ENCODE results near the gene BAZ2A. TPM values are rescaled to one million over a fixed set of nuclear protein-coding genes. Genes with fewer than 3 reads are reported as not detected.
"Not testable (repeated sequence)": the region's sequence is repeated elsewhere in the genome, so short reads cannot be mapped to it uniquely, and the experiment has no call there.

BAZ2A gene
- total RNA-seq, 1 donor from 2014 or later, result 43.1 TPM

GRCh38 chr12:56661979-56662638 is 32.0 kb upstream of the BAZ2A start:
- DNase-seq (ENCODE audit: low read depth), result no peak
- no peak for TF ChIP-seq CTCF (conservative IDR thresholded peaks at IDR 0.05; ENCODE audit: low read depth, low read length)
- H3K4me3 ChIP-seq (ENCODE audit: low read depth, low read length), result no peak overlapping the region

- no peak for DNase-seq (ENCODE audit: low read depth)
- no peak overlapping the region for H3K4me3 ChIP-seq (ENCODE audit: low read depth, low read length)
- TF ChIP-seq CTCF (conservative IDR thresholded peaks at IDR 0.05; ENCODE audit: low read depth, low read length), result no peak
These were observed 31.4 kb upstream of the BAZ2A start for GRCh38 chr12:56661560-56661959.

GRCh38 chr12:56658921-56659320 is 28.8 kb upstream of the BAZ2A start:
- TF ChIP-seq CTCF (conservative IDR thresholded peaks at IDR 0.05; ENCODE audit: low read depth, low read length), result no peak
- no peak for DNase-seq (ENCODE audit: low read depth)
- H3K4me3 ChIP-seq (ENCODE audit: low read depth, low read length), result no peak overlapping the region

GRCh38 chr12:56657416-56658379 is 27.6 kb upstream of the BAZ2A start:
- DNase-seq (ENCODE audit: low read depth), result no peak
- no peak overlapping the region for H3K4me3 ChIP-seq (ENCODE audit: low read depth, low read length)
- TF ChIP-seq CTCF (conservative IDR thresholded peaks at IDR 0.05; ENCODE audit: low read depth, low read length), result no peak

- not testable (repeated sequence) for DNase-seq (ENCODE audit: low read depth); H3K4me3 ChIP-seq (ENCODE audit: low read depth, low read length)
These were observed 23.7 kb upstream of the BAZ2A start for GRCh38 chr12:56653781-56654180.

GRCh38 chr12:56648023-56648422 is 17.9 kb upstream of the BAZ2A start:
- H3K4me3 ChIP-seq (ENCODE audit: low read depth, low read length); DNase-seq (ENCODE audit: low read depth): not testable (repeated sequence)

- TF ChIP-seq CTCF (conservative IDR thresholded peaks at IDR 0.05; ENCODE audit: low read depth, low read length), result no peak
- peak within 1 kb of the TSS; percentile 86 for H3K4me3 ChIP-seq (ENCODE audit: low read depth, low read length)
- peak; percentile 100 for DNase-seq (ENCODE audit: low read depth)
These were observed 15.8 kb upstream of the BAZ2A start, which contains the start of gene ATP5F1B for GRCh38 chr12:56645717-56646446. Gene ATP5F1B, minus strand, starts transcription at chr12:56645984. Its CDS starts 21 bp downstream, at chr12:56645963.

All from epithelial cell of proximal tubule (primary cell).